Lung (tissue), 12 donors: Measurements from ENCODE around the gene ZCRB1. TPM values are rescaled to one million over a fixed set of nuclear protein-coding genes. Genes with fewer than 3 reads are reported as not detected.

ENCODE experiments used
- ATAC-seq: fragments of 200-7000 bp; cut with Tn5 transposase; one replicate; pipeline ENCODE4 v1.9.1; 2020; ENCODE audit warnings: moderate number of reproducible peaks; ENCODE audit not compliant: insufficient read depth, low FRiP score
- DNase-seq, 3 donors: peaks; one replicate each; pipeline ENCODE4 v3.0.0-alpha.2; 2013 to 2017
- H3K27ac ChIP-seq, 2 donors: one replicate each; pipeline ENCODE4 v1.5.1; 2013; ENCODE audit warnings: mild to moderate bottlenecking in 2 of 2, moderate library complexity in 2 of 2, control low read depth in 1 of 2, inconsistent platforms in 1 of 2, low read depth in 1 of 2, low read length in 1 of 2
- H3K27me3 ChIP-seq, 3 donors: one replicate each; pipeline ENCODE4 v1.5.1; 2013; ENCODE audit warnings: low read length in 2 of 3; ENCODE audit not compliant: control insufficient read depth in 3 of 3, insufficient read depth in 3 of 3
- H3K36me3 ChIP-seq, 4 donors: one replicate each; pipeline ENCODE4 v1.5.1; 2013; ENCODE audit warnings: low read length in 4 of 4, mild to moderate bottlenecking in 1 of 4, moderate library complexity in 1 of 4; ENCODE audit not compliant: control insufficient read depth in 4 of 4, insufficient read depth in 4 of 4
- H3K4me1 ChIP-seq, 5 donors: one replicate each; pipeline ENCODE4 v1.5.1; 2013; ENCODE audit warnings: low read length in 5 of 5, mild to moderate bottlenecking in 2 of 5, moderate library complexity in 1 of 5; ENCODE audit not compliant: control insufficient read depth in 5 of 5, insufficient read depth in 5 of 5
- H3K4me3 ChIP-seq: one replicate; pipeline ENCODE4 v1.5.1; 2013; ENCODE audit warnings: mild to moderate bottlenecking, control low read depth, moderate library complexity
- H3K9ac ChIP-seq, 2 donors: one replicate each; pipeline ENCODE4 v1.5.1; 2013; ENCODE audit warnings: low read length in 2 of 2, control low read depth in 1 of 2; ENCODE audit not compliant: insufficient read depth in 1 of 2
- H3K9me3 ChIP-seq, 4 donors: one replicate each; pipeline ENCODE4 v1.5.1; 2013; ENCODE audit warnings: low read length in 3 of 4, mild to moderate bottlenecking in 1 of 4, moderate library complexity in 1 of 4; ENCODE audit not compliant: control insufficient read depth in 4 of 4, insufficient read depth in 3 of 4
- WGBS, 2 donors: extraction: QIAGEN DNeasy Blood & Tissue Kit; methylation state at CpG; one replicate each; pipeline ENCODE4 v1.1.7; 2013; 5-methylcytosine and 5-hydroxymethylcytosine counted together
- polyA plus RNA-seq, 2 donors: library from polyadenylated mRNA; stranded (reverse); fragments of 200-250 nt; gene quantifications; one replicate each; pipeline ENCODE4 v1.2.1, GENCODE V29; 2013
- total RNA-seq, 2 donors: library from RNA; depleted of rRNA in 1 of 2; stranded (reverse); fragments of >200 nt in 1 of 2; gene quantifications; one replicate each; pipeline ENCODE4 v1.2.1, GENCODE V29; 2014 to 2021
- TF ChIP-seq, protein P1 (sequence below): IDR thresholded peaks from 2 replicates; pipeline ENCODE4 v1.5.1; 2012; ENCODE audit warnings: mild to moderate bottlenecking; ENCODE audit errors: control extremely low read depth, extremely low read depth
- donor health status: control.
- donor health status: control.
- donor health status: Bipolar disorder and iron deficiency.
- donor health status: healthy.
- donor health status: DM: yes; HTN: yes; CAD: no.

ZCRB1 gene
- total and polyA plus RNA-seq, 4 donors, result 16.7 to 40.0 (median 28.6) TPM

DNA sequence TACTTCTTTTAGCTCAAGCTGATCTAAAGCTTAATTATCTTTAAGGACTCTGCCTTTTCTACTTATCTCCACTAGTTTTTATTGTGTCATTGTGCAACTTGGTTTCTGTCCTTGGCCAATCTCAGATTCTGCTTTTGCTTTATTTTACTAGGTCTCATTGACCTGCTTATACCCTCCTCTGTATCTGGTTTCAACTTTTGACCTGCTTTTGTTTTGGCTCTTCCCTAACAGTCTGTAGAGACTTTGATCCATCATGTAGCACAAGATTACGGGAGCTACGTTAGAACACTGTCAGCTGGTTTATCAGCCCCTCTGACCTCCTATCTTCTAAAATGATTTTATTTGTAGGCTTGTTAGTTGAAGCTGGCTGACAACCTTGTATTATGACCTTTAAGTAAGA lies 43.6 kb downstream of the ZCRB1 start:
- H3K9ac ChIP-seq, result no peak overlapping the region
- H3K27ac ChIP-seq, result no peak overlapping the region
- ATAC-seq, result no peak
- no peak overlapping the region for H3K4me3 ChIP-seq
- peaks cover 0 to 6% (median 0%) of the 10 kb centered on the region in 5 donors for H3K4me1 ChIP-seq
- no peaks in the 10 kb centered on the region for H3K27me3 ChIP-seq
- no peaks in the 10 kb centered on the region for H3K9me3 ChIP-seq
- 82 to 86% methylated on average over 2 of the region's 2 CpGs for WGBS, 2 donors
- H3K36me3 ChIP-seq, result no peaks in the 10 kb centered on the region
- TF ChIP-seq, protein P1, sequence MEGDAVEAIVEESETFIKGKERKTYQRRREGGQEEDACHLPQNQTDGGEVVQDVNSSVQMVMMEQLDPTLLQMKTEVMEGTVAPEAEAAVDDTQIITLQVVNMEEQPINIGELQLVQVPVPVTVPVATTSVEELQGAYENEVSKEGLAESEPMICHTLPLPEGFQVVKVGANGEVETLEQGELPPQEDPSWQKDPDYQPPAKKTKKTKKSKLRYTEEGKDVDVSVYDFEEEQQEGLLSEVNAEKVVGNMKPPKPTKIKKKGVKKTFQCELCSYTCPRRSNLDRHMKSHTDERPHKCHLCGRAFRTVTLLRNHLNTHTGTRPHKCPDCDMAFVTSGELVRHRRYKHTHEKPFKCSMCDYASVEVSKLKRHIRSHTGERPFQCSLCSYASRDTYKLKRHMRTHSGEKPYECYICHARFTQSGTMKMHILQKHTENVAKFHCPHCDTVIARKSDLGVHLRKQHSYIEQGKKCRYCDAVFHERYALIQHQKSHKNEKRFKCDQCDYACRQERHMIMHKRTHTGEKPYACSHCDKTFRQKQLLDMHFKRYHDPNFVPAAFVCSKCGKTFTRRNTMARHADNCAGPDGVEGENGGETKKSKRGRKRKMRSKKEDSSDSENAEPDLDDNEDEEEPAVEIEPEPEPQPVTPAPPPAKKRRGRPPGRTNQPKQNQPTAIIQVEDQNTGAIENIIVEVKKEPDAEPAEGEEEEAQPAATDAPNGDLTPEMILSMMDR, result no peak
- no peak for DNase-seq

DNA sequence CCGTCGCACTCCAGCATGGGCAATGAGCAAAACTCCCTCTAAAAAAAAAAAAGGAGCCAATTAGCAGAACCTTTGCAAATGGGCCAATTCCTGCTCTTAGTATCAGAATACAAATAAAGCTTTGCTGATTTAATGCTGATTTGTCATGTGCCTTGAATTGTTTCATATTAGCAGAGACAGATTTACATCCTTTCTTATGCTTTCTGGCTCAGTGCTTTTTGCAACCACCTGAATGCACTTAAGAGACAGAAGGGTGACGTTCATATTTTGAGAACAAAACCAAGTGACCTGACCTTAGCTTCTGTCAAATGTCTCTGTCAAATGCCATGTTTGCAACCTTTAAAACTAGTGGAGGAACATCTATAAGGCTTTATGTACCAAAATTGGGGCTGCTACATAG lies 44.0 kb downstream of the ZCRB1 start:
- Histone ChIP-seq H3K27ac (no peak overlapping the region), H3K4me1 (peaks cover 0 to 6% (median 0%) of the 10 kb centered on the region in 5 donors), H3K9me3 (no peaks in the 10 kb centered on the region), H3K9ac (no peak overlapping the region), H3K4me3 (no peak overlapping the region), H3K36me3 (no peaks in the 10 kb centered on the region), H3K27me3 (no peaks in the 10 kb centered on the region)
- no peak for ATAC-seq
- no peak for DNase-seq
- 82 to 92% methylated on average over 3 of the region's 3 CpGs for WGBS, 2 donors
- TF ChIP-seq, protein P1, result no peak

DNA sequence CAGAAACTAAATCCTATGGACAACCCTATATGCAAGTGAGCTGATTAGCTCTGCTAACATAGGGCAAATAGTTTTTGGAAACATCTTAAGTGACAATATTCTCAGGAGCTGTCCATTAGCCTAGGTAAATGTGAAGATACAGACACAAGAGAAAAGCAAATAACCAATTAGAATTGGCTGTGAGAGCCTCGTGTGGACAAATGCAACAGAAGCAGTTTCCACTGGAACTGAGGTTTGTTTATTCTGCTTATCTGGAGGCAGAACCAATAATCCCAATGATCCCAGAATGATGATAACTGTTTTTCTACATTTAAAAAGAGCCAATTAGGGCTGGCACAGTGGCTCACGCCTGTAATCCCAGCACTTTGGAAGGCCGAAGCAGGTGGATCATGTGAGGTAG lies 44.6 kb downstream of the ZCRB1 start:
- Histone ChIP-seq H3K27ac (no peak overlapping the region), H3K9me3 (no peaks in the 10 kb centered on the region), H3K9ac (no peak overlapping the region), H3K4me3 (no peak overlapping the region), H3K4me1 (peaks cover 0 to 6% (median 0%) of the 10 kb centered on the region in 5 donors), H3K36me3 (no peaks in the 10 kb centered on the region), H3K27me3 (no peaks in the 10 kb centered on the region)
- no peak for DNase-seq
- ATAC-seq, result no peak
- TF ChIP-seq, protein P1, result no peak
- 50 to 58% methylated on average over 3 of the region's 3 CpGs for WGBS, 2 donors

DNA sequence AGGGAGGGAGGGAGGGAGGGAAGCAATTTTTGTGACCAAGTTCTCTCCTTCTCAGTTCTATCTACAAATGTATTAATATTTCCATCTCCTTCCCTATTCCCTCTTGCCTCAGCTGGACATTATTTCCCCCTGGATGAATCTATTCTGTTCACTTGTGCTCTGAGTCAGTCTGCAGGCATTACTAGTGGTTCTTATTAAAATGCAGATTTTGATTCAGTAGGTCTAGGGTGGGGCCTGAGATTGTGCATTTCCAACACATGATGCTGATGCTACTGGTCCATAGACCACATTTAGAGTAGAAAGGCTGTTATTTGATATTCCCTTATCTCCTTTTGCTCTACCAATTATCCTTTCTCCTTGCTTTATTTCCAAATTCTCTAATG lies 47.8 kb downstream of the ZCRB1 start:
- no peak overlapping the region for H3K4me3 ChIP-seq
- ATAC-seq, result no peak
- H3K27ac ChIP-seq, result no peak overlapping the region

More for the DNA sequence above, 47.8 kb downstream of the ZCRB1 start:
- Histone ChIP-seq H3K9me3 (no peaks in the 10 kb centered on the region), H3K9ac (no peak overlapping the region), H3K27me3 (no peaks in the 10 kb centered on the region), H3K36me3 (no peaks in the 10 kb centered on the region), H3K4me1 (peaks cover 0 to 6% (median 0%) of the 10 kb centered on the region in 5 donors)
- DNase-seq, result no peak
- TF ChIP-seq, protein P1, result no peak
